Stomach smooth muscle (tissue), 2 donors: Measurements from ENCODE around the gene C1QTNF5.

Experiments used
- H3K27ac ChIP-seq: one replicate; pipeline ENCODE4 v1.7.0; 2013; ENCODE audit warnings: mild to moderate bottlenecking, low read length, inconsistent platforms
- H3K27me3 ChIP-seq, 2 donors: one replicate each; pipeline ENCODE4 v1.7.0; 2013; ENCODE audit warnings: low read length in 2 of 2; ENCODE audit not compliant: insufficient read depth in 2 of 2, control insufficient read depth in 1 of 2
- H3K36me3 ChIP-seq, 2 donors: one replicate each; pipeline ENCODE4 v1.7.0; 2013; ENCODE audit warnings: low read length in 2 of 2; ENCODE audit not compliant: control insufficient read depth in 2 of 2, insufficient read depth in 2 of 2
- H3K4me1 ChIP-seq: one replicate; pipeline ENCODE4 v1.7.0; 2013; ENCODE audit warnings: low read length; ENCODE audit not compliant: control insufficient read depth, insufficient read depth
- H3K4me3 ChIP-seq, 2 donors: one replicate each; pipeline ENCODE4 v1.7.0; 2013; ENCODE audit warnings: low read length in 2 of 2
- H3K9ac ChIP-seq, 2 donors: one replicate each; pipeline ENCODE4 v1.7.0; 2013; ENCODE audit warnings: low read length in 2 of 2, mild to moderate bottlenecking in 1 of 2
- H3K9me3 ChIP-seq, 2 donors: one replicate each; pipeline ENCODE4 v1.7.0; 2013; ENCODE audit warnings: low read length in 2 of 2; ENCODE audit not compliant: control insufficient read depth in 2 of 2
- donor health status: healthy.
- donor health status: Pancreatic carcinoma.

The C1QTNF5 gene

DNA sequence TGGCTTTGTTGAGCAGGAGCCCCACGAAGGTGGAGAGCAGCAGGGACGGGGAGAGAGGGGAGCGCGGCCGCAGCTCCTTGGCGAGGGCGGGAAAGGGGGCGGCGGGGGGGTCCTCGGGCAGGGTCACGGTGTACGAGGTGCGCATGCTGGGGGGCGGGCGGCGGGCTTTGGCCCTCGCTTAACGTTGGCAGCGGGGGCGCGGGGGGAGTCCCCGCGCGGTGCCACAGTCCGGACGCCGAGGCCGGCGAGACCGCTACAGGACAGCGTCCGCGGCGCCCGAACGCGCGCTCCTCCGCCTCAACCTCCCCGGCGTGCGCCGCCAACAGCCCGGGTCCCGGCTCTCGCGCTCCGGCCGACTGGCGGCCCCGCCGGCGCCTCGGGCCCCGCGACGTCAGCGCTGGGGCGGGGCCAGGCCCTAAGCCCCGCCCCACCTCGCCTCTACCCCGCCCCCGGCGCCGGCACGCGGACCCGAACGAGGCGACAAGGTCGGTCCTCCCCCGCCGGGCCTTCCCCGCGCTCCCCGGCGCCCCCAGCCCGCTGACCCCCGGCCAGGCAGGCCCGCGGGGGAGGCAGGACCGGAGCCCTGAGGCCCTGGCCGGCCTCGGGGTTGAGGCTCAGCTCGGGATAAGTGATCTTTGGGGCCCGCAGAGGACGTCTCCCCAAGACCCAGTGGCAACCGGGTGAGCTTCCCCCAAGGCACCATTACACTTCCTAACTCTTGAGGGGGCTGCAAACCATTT lies 23.3 kb upstream of the C1QTNF5 start:
- Histone ChIP-seq H3K27me3 (no peaks in the 10 kb centered on the region), H3K9me3 (no peaks in the 10 kb centered on the region), H3K4me3 (peak overlapping the region; percentile 76 to 81), H3K36me3 (peaks cover 10% of the 10 kb centered on the region in 2 donors), H3K4me1 (peaks cover 74% of the 10 kb centered on the region), H3K27ac (peak overlapping the region; percentile 88), H3K9ac (peak overlapping the region; percentile 80 to 85)

DNA sequence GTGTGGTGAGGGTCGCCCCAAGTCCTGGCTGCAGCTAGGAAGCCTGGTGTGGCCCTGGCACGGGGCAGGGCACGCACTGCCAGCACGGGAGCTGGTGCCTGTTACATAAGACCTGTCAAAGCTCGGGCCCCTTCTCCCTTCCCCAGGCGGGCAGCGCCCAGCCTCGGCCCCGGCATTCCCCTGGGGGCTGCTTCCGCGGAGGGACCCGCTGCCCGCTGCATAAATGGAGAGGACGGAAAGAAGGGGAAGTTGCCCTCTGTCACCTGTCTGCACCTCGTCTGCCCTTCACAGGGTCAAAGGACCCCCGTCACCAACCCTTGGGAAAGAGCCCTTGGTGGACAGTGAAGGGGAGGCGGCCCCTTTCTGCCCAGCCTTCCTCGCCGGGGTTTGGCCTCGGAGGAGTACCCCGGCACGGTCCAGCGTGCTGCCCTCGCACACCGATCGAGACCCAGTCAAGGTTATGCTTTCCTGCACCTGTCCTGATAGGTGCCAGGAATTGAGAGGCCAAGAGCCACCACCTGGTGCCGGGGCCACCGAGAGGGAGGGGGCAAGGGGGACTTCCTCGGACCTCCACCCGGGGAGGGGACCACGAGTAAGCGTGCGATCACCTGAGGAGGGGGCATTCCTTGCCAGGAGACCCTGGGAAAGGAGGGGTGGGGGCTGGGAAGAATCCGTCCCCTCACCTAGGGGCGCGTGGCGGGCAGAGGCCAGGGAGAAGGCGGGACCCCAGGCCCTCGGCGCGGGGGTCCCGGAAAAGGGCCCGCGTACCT lies 22.6 kb upstream of the C1QTNF5 start:
- peak overlapping the region; percentile 76 to 81 for H3K4me3 ChIP-seq
- H3K9ac ChIP-seq, result peak overlapping the region; percentile 80 to 85
- H3K36me3 ChIP-seq, result peaks cover 15 to 17% of the 10 kb centered on the region in 2 donors
- H3K27me3 ChIP-seq, result no peaks in the 10 kb centered on the region
- peak overlapping the region; percentile 88 for H3K27ac ChIP-seq
- H3K4me1 ChIP-seq, result peaks cover 67% of the 10 kb centered on the region
- no peaks in the 10 kb centered on the region for H3K9me3 ChIP-seq

DNA sequence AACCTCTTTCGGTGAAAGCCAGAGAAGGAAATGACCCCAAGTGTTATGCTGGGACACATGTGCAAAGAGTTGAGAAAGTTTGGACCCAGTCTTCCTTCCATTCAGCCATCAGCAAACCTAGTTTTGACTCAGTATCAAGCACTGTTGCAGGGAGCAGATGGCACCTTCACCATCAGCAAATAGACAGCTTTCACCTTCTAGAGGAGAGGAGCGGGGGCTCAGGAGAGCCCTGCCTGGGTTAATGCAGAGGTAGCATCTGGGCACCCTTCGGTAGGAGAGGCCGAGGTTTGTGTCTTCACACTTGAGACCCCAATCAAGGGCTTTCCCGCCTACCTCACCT lies 22.0 kb upstream of the C1QTNF5 start:
- H3K4me3 ChIP-seq, result peak overlapping the region; percentile 76 to 81
- H3K9ac ChIP-seq, result peak overlapping the region; percentile 80 to 85
- H3K27ac ChIP-seq, result peak overlapping the region; percentile 88
- H3K4me1 ChIP-seq, result peaks cover 61% of the 10 kb centered on the region
- peaks cover 19 to 21% of the 10 kb centered on the region in 2 donors for H3K36me3 ChIP-seq
- no peaks in the 10 kb centered on the region for H3K9me3 ChIP-seq
- H3K27me3 ChIP-seq, result no peaks in the 10 kb centered on the region

DNA sequence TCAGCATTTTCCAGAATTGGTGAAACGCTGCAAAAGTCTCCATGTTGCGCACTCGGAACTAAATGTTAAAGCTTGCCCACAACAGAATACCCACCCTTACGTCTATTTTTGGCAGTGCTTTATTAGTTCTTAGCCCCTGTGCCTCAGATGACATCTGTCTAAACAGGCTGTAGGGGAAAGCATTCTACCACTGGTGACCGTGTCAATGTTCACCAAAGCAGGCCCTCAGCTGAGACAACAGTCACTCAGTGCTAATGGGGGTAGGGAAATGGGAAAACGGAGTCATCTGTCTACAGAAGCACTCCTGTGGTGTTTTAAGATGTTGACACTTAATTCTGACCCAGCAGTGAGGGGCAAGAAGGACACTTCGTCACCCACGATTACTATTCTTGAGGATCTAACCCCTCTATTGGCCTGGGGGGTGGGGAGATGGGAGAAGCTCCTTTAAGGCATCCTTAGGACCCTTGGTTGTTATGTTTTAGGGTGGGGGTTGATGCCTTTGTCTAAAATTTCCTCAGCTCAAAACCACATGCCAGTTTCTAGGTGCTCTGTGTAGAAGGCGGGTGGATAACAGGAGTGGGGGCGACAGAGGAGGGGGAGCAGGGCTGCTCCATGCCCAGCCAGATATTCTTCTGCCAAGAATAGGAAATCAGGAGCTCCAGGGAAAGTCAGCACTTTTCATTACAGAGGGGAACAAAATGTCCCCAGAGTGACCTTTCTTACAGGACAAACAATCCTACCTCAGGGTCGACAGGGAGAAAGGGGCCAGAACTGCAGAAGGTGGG lies 21.4 kb upstream of the C1QTNF5 start:
- Histone ChIP-seq H3K4me3 (peak overlapping the region; percentile 76 to 81), H3K9ac (peak overlapping the region; percentile 80 to 85), H3K27ac (peak overlapping the region; percentile 88), H3K4me1 (peaks cover 59% of the 10 kb centered on the region), H3K36me3 (peaks cover 23% of the 10 kb centered on the region in 2 donors), H3K27me3 (no peaks in the 10 kb centered on the region), H3K9me3 (no peaks in the 10 kb centered on the region)

DNA sequence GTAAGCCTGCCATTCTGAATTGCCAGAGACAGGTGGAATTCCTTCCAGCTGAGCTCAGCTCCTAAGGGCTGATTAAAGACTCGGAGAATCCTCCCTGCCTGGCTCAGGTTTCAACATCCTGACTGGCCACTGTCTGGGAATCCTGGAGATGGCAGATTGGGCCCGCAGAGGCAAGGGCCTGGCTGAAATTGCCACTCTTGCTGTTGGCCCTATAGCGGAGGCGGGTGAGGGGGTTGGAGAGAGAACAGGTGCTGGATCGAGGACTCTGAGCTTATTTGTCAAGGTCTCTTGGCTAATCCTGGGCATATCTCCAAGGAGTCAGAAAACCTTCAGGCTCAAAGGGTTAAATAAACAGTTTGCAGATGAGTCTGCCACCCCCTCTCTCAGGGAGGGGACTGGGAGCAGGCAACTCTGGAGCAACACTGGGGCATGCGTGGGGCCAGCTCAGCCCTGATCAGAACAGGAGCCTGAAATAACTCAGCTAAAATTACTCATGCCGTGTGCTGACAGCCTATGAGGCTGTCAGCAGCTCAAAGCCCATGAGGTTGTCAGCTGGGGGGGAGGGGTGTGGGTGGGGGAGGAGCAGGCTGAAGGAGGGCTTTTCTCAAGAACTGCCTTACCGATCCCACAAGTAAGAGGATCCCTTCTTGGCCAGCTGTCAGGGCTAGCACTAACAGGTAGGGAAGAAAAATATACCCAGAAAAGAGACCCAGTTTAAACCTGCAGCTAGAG lies 20.5 kb upstream of the C1QTNF5 start:
- Histone ChIP-seq H3K9me3 (no peaks in the 10 kb centered on the region), H3K27me3 (no peaks in the 10 kb centered on the region), H3K9ac (peak overlapping the region in 1 of 2 donors; percentile 71), H3K27ac (peak overlapping the region; percentile 88), H3K4me3 (peak overlapping the region in 1 of 2 donors; percentile 81), H3K4me1 (peaks cover 57% of the 10 kb centered on the region), H3K36me3 (peaks cover 23% of the 10 kb centered on the region in 2 donors)

DNA sequence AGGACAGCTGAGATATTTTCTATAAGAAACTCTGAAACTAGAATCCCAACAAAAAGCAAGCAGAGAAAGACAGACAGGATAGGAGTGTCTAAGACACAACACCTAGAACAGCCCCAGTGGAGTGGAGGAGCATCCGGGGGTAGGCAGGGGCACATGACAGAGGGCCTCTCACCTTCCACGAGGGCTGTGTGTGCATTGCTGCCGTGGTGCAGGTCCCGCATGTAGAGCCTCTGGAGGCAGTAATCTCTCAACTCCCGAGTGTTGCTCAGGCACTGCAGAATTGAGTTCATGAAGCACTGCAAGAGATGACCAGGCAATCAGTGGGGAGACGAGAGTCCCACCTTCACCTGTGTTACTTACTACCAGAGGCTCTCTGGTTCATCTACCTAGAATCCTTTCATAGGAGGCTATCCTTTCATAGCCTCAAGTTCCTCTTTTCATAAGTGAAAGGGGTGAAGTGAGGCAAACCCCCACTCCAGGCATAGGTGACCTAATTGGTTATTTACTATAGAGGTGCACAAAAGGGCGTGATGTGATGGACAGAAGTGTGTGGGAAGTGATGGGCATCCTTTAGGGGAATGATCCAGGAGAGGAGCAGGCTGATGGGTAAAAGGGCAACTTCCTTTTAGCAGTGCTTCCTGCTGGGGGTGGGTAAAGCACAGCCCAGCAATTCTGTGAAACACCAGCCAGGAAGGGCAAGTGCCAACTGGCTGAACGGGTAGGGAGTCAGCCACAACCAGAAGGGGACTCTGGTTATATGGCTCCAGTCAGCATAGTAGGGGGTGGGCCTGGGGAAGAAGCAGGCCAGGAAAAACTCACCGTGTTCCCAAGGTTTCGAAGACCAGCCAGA lies 18.9 kb upstream of the C1QTNF5 start:
- Histone ChIP-seq H3K9ac (no peak overlapping the region), H3K4me1 (peaks cover 47% of the 10 kb centered on the region), H3K9me3 (no peaks in the 10 kb centered on the region), H3K27ac (peak overlapping the region; percentile 18), H3K27me3 (no peaks in the 10 kb centered on the region), H3K36me3 (peaks cover 23 to 26% of the 10 kb centered on the region in 2 donors), H3K4me3 (no peak overlapping the region)

DNA sequence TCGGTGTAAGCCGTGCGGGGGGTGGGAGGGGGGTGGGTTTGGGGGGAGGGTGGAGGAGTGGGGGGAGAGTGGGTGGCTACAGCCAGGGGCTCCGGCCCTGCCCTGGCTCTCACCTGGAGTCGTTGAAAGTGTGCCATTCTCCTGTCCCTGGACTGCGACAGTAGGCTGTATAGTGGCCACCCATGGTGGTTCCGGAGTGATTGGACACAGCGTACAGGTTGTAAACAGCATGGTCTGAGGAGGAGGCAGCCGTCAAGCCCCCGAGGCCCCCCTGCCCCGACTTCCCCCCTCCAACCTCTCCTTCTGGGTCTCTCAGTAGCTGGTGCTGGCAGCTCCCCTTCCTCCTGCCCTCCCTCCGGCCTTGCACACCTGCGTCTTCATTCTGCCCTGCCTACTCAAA lies 16.4 kb upstream of the C1QTNF5 start:
- H3K4me3 ChIP-seq, result peak overlapping the region in 1 of 2 donors; percentile 72
- peaks cover 23 to 26% of the 10 kb centered on the region in 2 donors for H3K36me3 ChIP-seq
- H3K27me3 ChIP-seq, result no peaks in the 10 kb centered on the region
- H3K4me1 ChIP-seq, result peaks cover 38% of the 10 kb centered on the region
- H3K9ac ChIP-seq, result no peak overlapping the region
- H3K27ac ChIP-seq, result peak overlapping the region; percentile 70
- no peaks in the 10 kb centered on the region for H3K9me3 ChIP-seq

DNA sequence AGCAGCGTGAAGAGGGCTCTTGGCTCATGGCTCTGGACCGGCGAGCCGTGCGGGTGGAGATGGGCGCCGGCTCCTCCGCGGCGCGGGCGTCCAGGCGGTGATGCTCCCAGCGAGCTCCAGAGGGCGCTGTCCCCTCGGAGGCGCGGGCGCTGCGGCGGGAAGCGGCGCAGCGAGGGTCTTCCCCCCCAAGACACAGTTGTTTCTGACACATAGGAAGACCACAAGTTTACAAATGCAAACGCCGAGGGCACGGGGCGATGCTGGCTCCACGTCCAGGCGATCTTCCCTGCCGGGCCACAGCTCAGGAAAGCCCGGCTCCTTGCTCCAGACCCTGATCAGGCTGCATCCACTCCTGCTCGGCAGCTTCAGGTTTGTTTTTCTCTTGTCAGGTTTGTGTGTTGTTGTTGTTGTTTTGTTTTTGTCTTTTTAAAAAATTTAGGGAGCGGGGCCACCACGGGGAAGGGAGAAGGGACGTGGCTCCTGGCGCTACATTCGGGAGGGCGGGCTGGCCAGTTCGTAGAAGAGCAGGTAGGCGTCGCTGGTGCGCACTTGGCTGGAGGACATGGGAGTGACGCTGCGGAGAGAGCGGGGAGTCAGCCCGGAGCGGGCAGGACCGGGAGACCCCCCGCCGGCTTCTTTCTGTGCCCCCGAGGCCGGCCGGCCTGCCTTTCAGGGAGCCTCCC lies 15.8 kb upstream of the C1QTNF5 start:
- peaks cover 38% of the 10 kb centered on the region for H3K4me1 ChIP-seq

DNA sequence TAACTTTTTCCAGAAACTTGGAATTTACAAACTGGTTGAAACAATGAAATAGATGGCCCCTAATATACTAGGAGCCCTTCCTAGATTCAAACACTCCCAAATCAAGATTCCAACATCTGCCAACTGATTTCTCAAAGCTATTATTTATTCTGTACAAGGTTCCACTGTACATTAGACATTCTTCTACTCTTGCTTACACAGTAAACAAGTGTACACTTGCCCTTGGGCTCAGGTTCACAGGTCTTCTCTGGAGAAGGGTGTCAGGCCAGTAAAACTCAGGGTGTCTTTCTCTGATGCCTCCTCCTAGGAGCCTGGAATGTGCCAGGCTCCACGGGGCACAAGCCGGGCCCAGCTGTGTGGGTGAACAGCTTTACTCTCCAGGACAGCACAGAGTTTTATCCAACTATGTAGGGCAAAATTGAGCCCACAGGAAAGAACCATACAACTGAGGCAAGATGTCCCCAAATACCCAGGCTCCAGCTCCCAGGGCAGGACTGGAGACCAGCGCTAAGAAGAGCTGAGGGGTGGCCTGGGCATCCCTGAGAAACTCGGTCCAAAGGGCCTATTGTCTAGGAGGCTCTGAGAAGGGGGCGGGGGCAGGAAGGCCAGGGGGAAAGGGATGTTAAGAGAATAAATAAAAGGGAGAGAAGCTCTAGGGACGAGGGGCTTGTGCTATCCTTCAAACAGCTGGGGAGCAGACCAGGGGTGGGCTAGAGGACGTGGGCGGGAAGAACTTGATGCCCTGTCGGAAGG lies 14.6 kb upstream of the C1QTNF5 start:
- Histone ChIP-seq H3K36me3 (peaks cover 23 to 26% of the 10 kb centered on the region in 2 donors), H3K4me3 (no peak overlapping the region), H3K9ac (no peak overlapping the region), H3K27me3 (no peaks in the 10 kb centered on the region), H3K9me3 (no peaks in the 10 kb centered on the region), H3K27ac (no peak overlapping the region), H3K4me1 (peaks cover 31% of the 10 kb centered on the region)

More for the DNA sequence above, 15.8 kb upstream of the C1QTNF5 start:
- Histone ChIP-seq H3K27me3 (no peaks in the 10 kb centered on the region), H3K27ac (peak overlapping the region; percentile 70), H3K4me3 (peak overlapping the region; percentile 55 to 72), H3K36me3 (peaks cover 23 to 26% of the 10 kb centered on the region in 2 donors), H3K9ac (peak overlapping the region in 1 of 2 donors; percentile 55), H3K9me3 (no peaks in the 10 kb centered on the region)
